Femur (tissue), 1 donor: ENCODE measurements around the gene ACOT7.
"Not testable (repeated sequence)": the region's sequence is repeated elsewhere in the genome, so short reads cannot be mapped to it uniquely, and the experiment has no call there.

Experiments
- DNase-seq: peaks from one replicate; pipeline ENCODE4 v3.0.0-alpha.2; 2017

ACOT7 gene

DNA sequence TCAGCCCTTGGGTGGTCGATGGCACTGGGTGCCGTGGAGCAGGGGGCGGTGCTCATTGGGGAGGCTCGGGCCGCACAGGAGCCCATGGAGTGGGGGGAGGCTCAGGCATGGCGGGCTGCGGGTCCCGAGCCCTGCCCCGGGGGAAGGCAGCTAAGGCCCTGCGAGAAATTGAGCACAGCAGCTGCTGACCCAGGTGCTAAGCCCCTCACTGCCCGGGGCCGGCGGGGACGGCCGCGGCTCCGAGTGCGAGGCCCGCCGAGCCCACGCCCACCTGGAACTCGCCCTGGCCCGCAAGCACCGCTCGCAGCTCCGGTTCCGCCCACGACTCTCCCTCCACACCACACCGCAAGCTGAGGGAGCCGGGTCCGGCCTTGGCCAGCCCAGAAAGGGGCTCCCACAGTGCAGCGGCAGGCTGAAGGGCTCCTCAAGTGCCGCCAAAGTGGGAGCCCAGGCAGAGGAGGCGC is 2.2 kb upstream of the ACOT7 start:
- not testable (repeated sequence) for DNase-seq

DNA sequence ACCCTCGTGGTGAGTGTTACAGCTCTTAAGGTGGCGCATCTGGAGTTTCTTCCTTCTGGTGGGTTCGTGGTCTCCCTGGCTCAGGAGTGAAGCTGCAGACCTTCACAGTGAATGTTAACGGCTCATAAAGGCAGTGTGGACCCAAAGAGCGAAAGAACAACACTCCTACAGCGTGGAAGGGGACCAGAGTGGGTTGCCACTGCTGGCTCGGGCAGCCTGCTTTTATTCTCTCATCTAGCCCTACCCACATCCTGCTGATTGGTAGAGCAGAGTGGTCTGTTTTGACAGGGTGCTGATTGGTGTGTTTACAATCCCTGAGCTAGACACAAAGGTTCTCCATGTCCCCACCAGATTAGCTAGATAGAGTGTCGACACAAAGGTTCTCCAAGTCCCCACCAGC is 1.6 kb upstream of the ACOT7 start:
- DNase-seq, result not testable (repeated sequence)

DNA sequence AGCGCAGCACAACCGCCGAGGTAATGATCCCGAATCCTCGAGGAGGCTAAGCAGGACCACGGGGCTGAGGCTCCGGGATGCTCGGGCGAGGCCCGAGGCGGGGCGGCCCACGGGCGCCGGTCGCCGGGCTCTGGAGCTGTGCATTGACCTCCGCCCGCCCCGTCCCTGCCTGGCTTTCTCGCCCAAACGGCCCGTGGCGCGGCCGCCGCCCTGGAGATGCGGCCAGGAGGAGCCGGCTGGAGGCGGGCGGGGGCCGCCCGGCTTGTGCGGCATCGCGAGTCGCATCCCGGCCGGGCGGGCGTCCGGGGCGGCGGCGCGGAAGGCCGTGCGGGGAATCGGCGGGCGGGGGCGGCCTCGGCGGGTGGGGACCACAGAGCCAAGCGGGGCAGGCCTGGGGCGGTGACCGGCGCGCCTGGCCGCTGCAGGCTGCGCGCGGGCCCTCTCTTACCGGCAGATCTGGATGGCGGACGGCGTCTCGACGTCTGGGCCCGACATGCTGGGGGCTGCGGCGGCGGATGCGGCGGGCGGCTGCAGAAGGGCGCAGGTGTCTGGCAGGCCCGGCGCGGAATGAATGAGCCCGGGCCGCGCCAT is 663 bp downstream of the ACOT7 start:
- no peak for DNase-seq

DNA sequence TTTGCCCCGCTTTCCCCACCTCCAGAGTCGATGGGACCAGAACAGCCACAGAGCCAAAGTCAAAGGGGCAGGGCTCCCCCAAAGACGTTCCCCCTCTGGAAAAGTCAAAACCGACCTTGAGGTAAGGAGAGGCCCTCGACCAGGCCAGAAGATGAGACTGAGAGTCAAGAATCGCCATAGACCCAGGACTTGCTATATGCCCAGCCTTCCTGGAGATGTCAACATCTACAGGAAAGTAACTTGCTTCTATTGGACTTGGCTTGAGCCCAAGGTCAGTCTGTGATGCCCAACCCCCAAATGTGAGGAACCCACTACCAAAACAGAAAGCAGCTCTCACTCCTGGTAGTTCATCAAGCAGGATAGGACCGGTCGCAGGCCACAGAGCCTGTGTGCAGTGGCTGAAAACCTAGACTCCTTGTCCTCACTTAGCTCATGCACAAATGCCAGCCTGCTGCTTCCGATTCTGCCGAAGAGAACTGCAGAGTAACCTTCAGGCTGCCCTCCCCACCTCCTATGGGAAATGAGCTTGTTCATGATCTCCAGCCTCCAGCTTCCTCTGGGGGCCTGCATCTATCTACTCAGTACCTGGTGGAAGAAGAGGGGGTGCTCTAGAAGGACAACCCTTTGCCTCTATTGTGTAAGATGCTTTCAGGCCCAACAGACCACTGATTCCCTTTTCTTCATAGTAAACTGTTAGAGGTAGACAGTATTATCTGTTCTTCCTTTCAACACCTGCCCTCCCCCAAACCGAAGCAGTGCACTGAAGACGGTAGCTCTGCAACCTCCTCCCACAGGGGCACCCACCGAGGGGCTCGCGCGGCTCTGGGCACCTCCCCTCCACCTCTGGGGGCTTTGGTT is 1.4 kb downstream of the ACOT7 start:
- no peak for DNase-seq

DNA sequence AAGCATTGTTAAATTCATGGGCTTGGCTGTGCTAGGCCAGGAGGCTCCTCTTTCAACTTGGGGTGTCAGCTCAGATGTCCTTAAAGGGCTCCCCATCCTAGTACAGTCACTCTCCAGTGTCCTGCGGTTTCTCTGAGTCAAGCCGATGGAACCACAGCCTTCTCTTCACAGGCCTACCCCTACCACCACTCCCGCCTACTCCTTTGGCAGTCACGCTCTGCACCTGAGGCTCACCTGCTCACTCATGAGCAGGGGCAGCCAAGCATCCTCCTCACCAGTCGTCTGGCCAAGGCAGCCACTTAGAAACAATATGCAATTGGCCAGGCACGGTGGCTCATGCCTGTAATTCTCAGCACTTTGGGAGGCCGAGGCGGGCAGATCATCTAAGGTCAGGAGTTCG is 3.6 kb downstream of the ACOT7 start:
- no peak for DNase-seq

DNA sequence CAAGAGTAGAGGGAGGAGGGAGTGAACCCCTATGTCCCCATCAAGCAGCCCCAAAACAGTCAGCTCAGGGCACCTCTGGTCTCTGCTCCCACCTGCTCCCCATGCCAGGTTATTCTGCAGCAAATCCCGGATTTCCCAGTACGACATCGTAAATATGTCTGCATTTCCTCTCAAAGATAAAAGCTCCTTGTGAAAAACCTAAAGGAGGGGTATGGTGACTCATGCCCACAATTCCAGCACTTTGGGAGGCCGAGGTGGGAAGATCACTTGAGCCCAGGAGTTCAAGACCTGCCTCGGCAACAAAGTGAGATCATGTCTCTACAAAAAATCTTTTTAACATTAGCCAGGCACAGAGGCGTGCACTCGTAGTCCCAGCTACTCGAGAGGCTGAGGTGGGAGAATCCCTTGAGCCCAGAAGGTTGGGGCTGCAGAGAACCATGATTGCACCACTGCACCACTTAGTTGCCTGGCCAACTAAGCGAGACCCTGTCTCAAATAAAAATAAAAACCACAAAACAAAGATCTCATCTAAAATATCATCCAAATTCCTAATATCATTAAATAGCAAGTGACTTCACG is 7.1 kb downstream of the ACOT7 start:
- DNase-seq, result no peak

DNA sequence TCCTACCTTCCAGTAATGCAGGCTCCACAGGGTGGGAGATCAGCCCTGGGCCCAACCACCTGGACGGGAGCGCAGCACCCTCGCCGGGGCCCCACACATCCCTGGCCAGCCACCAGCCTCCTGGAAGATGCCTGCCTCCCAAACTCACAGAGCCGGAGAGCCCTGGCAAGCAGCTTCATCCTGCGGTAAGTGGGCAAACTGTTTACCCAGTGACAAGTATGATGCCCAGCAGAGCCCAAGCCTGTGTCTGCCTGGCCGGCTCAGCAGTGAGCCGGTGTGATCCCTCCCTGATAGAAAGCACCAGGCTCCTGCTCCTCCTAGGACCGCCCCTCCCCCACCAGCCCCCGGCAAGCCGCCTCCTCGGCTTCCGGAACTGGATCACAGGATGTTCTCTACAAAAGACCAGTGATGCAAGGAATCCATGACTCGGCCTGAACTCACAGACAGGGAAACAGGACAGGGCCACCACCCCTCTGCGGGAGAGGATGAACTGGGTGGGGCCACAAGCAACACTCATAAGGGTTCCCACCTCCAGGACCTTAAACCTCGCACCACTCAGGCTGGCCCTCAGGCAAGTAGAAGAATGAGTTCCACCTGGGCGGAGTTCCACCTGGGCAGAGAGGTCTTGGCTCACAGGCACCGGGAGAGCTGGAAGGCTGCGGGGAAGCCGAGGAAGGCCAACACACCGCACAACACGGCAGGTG is 7.9 kb downstream of the ACOT7 start:
- DNase-seq, result peak; percentile 43

DNA sequence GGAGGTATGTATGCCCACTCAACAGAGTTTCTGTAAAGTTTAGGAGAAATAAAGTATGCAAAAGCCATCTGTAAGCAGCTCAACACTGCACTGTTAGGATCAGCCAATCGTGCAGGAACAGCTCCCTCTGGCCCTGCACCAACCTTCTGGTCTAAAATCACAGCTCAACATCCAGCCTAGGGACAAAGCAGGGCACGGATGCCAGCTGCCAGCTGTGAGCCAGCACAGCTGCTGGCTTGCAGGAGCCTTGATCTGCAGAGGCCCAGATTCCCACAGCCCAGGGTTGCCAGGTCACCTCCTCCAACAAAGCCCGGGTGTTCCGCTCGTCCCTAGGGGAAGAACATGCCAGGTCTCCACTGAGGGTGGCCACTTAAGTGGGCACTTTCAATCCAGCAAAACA is 8.6 kb downstream of the ACOT7 start:
- peak; percentile 77 for DNase-seq

DNA sequence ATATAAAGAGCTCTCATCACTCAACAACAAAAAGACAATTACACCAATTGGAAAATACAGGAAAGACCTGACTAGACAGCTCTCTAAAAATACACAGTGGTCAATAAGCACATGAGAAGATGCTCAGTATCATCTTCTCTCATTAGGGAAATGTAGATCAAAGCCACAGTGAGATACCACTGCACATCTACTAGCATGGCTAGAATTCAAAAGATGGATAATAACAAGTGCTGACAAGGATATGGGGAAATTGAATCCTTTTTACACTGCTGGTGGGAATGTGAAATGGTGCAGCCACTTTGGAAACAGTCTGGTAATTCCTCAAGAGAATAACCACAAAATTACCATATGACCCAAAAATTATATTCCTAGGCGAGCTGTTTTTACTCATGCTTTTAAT is 9.4 kb downstream of the ACOT7 start:
- DNase-seq, result no peak

DNA sequence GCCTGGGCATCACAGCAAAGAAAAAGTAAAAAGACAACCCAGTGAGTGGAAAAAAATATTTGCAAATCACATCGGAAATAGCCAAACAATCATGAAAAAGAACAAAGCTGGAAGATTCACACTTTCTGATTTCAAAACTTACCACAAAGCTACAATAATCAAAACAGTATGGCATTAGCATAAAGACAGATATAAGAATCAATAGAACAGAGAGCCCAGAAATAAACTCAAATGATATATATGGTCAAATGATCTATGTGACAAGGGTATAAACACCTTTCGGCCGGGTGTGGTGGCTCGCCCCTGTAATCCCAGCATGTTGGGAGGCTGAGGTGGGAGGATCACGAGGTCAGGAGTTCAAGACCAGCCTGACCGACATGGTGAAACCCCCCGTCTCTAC is 13.5 kb downstream of the ACOT7 start:
- DNase-seq, result no peak

DNA sequence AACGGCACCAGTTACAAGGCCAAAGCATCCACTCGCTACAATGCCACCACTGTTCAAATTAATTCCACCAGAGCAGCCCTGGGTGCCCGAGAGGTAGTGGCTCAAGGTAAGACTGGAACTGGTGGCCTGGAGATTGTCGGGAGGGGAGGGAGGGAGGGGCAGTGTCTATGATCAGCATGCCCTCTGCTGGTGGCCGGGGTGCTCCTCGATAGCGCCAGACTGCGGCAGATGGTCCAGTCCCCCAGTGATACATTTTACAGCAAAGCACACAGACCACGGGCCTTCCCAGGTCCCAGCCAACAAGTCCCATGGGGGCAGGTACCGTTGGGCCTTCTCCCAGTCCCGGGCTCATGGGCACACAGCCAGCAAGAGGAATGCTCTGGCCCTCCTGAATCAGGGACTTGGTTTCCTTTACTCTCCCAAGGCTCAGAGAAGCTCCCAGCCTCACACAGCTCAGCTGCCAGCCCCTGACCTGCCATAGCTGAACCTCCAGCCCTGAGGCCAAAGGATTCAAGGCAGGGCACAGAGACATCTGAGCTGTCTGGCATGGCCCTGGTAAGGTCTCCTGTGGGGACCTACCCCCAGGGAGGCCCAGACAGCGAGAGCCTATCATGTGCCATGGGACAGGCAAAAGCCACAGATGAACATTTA is 15.3 kb downstream of the ACOT7 start:
- DNase-seq, result no peak

DNA sequence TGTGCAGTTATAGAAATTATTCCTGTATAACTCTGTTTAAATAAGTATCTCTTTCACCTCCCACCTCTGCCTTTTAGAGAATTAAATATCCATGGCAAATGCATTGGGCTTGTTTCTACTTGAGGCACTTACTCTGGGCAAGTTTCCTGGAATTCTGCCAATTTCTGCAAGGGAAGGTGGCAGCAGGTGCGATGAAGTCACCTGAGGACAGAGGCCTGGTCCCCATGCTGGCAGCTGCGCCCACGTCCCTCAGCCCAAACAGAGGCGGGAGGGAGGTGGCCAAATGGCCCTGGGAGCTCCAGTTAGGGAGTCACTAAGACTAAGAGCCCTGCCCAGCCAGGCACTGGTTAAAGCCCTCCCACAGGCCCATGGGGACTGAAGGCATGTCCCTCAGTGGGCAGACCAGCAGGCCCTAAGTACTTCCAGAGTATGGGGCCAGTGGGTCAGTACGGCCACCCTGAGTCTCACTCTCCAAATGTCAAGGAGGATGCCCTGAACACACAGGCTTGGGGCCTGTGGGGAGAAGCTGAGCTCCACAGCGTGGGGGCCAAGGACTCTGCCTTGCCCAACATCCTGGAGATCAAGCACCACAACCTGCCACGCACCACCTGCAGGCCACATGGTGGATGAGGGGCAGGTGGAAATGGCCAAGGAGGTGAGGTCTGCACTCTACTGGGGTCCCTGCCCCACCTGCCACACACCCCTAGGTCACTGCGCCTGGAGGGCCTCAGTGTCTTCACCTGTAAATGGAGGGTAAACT is 19.4 kb downstream of the ACOT7 start:
- DNase-seq, result no peak

DNA sequence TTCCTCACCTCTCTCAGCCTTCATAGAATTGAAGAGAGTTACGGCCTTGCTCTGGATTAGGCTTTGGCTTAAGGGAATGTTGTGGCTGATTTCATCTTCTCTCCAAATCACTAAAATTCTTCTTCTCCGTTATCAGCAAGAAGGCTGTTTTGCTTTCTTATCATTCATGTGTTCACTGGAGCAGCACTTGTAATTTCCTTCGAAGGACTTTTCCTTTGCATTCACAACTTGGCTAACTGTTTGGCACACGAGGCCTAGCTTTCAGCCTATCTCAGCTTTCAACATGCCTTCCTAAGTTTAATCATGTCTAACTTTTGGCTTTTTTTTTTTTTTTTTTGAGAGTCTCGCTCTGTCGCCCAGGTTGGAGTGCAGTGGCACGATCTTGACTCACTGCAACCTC is 21.3 kb downstream of the ACOT7 start:
- DNase-seq, result not testable (repeated sequence)

DNA sequence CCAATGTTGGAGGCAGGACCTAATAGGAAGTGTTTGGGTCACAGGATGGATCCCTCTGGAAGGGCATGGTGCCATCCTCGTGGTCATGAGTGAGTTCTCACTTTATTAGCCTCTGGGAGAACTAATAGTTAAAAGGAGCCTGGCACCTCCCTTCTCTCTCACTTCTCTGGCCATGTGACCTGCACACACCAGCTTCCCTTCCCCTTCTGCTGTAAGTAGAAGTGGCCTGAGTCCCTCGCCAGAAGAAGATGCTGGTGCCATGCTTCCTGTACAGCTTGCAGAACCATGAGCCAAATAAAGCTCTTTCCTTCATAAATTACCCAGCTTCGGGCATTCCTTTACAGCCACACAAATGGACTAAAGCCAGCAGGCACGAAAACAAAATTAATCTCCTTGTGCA is 23.6 kb downstream of the ACOT7 start:
- no peak for DNase-seq

DNA sequence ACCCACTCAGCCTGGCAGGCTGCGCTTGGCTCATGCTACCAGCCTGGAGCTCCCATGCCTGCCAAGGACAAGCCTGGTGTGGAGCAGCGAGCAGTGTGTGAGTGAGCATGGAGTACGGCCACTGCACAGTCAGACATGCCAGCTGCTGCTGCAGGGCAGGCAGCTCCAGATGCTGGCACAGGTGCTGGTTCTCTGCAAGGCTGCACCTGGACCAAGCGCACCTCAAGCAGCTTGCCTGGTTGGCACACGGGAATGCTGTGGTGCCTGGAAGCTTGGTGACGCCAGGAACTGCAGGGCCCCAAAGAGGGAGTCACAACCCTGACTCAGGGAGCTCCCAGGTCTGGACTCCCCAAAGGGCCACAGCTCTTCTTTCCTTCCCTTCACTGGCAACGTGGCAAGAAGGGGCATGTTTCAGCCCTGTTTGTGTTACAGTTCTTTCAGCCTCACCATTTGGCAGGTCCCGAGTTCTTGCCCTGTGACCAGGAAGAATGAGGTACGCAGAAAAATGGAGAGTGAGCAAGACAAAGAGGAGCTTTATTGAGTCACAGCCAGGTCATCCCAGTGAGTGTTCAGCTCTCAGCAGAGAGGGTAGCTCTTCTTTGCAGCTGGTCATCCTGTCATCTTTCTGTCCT is 26.1 kb downstream of the ACOT7 start:
- no peak for DNase-seq

DNA sequence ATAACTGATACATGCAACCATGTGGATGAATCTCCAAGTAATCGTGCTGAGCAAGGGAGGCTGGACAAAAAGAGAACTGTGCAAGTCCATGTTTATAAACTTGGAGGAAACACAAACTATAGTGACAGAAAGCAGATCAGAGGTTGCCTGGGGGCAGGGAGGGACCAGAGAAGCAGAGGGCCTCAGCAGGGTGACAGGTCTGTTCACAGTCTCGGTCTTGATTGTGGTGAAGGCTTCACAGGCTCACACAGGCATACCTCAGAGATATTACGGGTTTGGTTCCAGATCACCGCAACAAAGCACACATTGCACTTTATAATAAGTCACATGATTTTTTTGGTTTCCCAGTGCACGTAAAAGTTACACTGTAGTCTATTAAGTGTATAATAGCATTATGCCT is 28.5 kb downstream of the ACOT7 start:
- no peak for DNase-seq

DNA sequence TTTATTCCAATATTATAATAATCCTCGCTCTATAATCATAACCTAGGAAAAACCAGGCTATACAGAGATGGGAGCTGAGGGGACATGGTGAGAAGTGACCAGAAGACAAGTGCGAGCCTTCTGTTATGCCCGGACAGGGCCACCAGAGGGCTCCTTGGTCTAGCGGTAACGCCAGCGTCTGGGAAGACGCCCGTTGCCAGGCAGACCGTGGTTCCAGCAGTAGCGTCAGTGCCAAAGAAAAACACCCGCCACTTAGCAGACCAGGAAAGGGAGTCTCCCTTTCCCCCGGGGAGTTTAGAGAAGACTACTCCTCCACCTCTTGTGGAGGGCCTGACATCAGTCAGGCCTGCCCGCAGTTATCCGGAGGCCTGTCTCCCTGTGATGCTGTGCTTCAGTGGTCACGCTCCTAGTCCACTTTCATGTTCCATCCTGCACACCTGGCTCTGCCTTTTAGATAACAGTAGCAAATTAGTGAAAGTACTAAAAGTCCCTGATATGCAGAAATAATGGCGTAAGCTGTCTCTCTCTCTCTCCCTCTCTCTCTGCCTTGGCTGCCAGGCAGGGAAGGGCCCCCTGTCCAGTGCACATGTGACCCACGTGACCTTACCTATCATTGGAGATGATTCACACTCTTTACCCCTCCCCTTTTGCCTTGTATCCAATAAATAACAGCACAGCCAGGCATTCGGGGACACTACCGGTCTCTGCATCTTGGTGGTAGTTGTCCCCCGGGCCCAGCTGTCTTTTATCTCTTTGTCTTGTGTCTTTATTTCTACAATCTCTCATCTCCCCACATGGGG is 30.3 kb downstream of the ACOT7 start:
- peak; percentile 78 for DNase-seq

DNA sequence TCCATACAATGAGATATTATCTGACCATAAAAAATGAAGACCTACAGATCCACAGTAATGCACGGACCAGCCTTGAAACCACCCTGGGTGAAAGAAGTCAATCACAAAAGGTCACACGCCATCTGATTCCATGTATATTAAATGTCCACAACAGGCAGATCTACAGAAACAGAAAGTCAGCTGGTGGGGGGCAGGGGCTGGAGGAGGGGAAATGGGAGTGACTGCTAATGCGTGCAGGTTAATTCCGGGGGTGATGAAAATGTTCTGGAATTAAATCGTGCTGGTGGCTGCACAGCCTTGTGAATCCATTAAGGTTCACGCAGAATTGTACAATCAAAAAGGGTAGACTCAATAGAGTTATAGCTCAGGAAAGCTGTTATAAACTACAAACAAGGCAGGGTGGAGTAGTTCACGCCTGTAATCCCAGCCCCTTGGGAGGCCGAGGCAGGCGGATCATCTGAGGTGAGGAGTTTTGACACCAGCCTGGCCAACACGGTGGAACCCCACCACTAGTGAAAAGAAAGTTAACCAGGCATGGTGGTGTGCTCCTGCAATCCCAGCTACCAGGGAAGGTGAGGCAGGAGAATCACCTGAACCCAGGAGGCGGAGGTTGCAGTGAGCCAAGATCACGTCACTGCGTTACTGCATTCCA is 32.3 kb downstream of the ACOT7 start:
- no peak for DNase-seq

DNA sequence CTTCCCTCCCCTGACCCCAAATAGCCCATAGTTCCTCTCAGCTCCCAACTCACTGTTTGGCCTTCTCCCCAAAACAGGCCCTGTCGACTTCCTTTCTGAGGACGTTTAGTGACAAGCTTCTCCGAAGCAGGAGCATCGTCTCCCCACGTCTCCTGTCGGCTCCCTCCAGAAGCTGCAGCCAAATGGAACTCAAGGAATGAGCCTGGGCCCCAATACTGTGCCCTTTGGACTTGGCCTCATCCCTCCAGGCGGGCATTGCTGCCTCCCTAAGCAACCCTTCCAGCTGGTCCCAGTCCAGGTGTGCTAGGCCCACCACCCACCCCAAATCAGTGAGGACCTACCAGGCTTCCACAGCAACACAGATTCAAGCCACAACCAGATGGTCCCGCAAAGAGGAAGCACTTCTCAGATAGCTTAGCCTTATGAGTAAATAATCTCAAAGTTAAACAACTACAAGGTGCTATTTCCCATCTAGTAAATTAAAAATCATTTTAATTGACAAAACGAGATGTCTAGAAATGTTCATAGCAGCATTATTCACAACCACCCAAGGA is 33.0 kb downstream of the ACOT7 start:
- DNase-seq, result no peak

DNA sequence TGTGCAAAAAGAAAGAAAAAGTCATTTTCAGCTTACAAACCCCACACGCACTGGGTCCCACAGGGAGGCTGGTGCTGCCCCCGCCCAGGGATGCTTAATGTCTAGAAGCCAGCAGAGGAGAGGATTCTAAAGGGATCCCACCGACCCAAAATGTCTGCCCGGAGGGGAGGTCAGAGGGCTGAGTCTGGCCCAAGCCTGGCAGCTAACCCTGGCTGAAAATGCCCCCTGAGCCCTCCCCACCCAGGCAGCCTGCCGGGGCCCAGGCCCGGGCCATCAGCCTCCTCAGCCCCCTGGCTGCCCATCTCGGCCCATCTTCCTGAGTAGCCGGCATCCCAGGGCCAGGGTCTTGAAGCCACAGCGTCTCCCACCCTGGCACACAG is 33.5 kb downstream of the ACOT7 start:
- no peak for DNase-seq
